NCI-H2107 treated with DMSO at 0.1 percent for 48 hours (cell line): ENCODE data around the gene CREB5.
"Not testable (repeated sequence)": the region's sequence is repeated elsewhere in the genome, so short reads cannot be mapped to it uniquely, and the experiment has no call there.

Source experiments
- DNase-seq: peaks from one replicate; lab custom pipeline; 2025; ENCODE audit not compliant: unreplicated experiment; lab: John Stamatoyannopoulos, UW

CREB5 gene

DNA sequence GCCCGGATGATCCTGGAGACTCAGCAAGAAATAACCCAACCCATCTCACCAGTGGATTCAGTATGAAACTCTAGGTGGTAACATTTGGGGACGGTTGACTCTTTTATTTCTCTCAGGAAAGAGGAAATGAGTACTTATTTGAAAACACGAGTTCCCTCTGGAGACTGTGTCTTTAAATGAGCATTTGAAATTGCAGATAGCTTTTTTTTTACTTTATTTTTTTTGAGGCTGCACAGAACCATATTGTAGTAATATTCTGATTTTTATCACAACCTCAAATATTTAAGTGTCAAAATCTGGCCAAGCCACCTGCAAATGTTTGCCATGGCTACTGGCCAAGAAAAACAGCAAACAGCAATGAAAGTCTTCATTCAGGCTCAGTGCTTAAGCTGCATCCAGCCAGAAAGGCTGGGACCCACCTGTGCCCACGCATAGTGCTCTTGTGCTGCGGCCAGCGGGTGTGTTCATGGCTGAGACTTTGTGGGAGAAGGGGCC, 160.8 kb downstream of the CREB5 start:
- peak; percentile 86 for DNase-seq

- DNase-seq, result peak; percentile 89
Measured at GRCh38 chr7:28573651-28574301, 161.5 kb downstream of the CREB5 start.

GRCh38 chr7:28575241-28575643, 162.9 kb downstream of the CREB5 start:
- DNase-seq, result no peak

DNA sequence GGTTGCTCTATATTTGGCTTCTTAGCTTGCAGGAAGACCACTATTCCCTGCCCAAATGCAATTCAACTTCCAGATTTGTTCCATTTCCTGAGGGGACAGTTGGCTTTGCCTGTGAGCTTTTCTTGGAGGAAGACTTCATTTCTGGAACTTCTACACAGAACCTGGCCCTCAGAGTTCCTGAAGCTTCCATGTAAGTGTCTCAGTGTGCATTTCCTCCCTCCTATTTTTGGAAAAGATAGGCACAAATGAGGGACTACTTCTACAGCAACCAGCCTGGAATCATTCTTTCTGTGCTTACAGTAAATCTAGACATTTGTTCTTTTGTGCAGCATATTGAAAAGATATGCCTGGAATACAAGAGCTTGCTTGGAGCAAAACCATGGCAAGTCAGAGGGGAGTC, 164.3 kb downstream of the CREB5 start:
- DNase-seq, result no peak

- no peak for DNase-seq
Measured at GRCh38 chr7:28579571-28579970, 167.3 kb downstream of the CREB5 start.

GRCh38 chr7:28580665-28581064, 168.3 kb downstream of the CREB5 start:
- DNase-seq, result no peak

DNA sequence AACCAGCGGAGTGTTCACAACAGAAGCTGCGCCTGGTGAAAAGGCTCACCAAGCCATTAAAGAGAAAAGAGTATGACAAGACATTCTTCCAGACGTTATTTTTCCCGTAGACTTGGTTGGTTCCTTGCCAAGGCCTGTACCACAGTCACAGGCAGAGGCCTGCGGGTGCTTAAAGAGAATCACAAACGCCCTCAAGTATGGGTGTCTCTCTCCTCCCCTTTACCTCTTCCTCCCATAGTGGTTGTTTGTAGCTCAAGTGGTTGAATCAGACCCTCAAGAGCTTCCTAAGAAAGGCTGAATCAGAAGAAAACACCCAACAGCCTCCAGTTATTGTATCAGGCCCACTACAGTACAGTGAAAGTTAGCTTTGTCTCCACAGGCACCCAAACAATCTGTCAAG, 169.0 kb downstream of the CREB5 start:
- DNase-seq, result no peak

DNA sequence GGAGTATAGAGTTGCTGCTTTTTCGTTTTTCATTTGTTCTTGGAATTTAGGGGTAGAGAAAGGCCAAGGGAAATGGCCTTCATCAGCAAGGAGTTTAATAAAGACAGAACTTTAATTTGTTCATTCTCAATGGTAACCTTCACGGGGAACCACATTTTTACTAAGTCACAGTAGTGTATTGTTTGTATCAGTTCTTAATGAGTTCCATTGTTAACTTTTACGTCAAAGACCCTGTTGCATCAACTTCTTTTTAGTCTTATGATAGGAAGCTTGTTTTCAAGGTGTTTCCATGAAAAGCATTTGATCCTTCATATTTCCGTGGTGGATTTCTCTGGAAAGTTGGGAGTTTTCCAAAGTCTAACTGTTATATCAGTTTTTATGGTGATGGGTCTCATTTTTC, 169.9 kb downstream of the CREB5 start:
- no peak for DNase-seq

- DNase-seq, result no peak
Measured at GRCh38 chr7:28584235-28584634, 171.9 kb downstream of the CREB5 start.

GRCh38 chr7:28586736-28587135, 174.4 kb downstream of the CREB5 start:
- DNase-seq, result no peak

DNA sequence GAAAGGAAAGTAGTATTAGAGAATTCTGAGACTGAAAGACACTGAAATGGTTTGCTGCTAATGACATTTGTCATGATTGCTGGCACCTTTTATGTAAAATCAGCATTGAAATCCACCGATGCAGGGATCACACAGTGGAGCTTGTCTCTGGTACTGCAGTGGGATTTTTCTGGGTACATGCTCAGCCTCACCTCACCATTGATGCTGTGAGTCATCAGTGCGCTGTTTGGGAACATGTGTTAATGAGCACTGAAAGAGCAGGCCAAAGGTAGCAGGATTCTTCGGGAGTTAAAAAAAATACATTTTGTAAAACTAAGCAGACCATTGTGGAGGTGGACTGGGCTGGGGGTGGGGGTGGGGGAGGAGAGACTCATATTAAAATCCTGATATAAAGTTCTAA, 174.9 kb downstream of the CREB5 start:
- DNase-seq, result no peak

- no peak for DNase-seq
Measured at GRCh38 chr7:28588602-28589001, 176.3 kb downstream of the CREB5 start.

GRCh38 chr7:28591041-28591674, 178.8 kb downstream of the CREB5 start:
- no peak for DNase-seq

DNA sequence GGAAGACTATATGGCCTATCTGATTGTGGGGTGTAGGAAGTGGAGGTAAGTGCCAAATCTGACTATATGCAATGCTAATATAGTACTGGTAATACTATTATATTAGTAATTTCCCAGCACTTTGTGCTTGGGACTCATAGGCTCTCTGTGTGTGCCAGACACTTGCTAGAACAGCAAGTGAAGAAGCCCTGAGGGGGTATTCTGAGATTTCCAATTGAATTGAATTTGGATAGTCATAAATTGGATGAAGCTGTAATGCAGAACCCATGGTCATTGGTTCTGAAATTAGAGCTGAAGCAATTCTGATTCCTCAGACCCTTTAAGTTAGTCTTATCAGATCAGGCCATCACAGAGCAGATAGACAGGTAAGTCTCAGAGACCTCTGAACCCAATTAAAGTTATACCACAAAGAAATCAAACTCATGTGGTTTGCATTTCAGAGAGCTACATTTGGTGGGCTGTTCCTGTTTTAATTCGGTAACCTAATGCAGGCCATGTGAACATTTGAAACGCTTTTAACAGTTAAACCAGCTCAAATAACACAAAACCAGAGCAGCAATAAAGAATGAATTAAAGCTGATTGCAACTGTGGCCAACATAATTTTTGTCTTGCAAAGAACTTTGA, 179.5 kb downstream of the CREB5 start:
- no peak for DNase-seq

- DNase-seq, result no peak
Measured at GRCh38 chr7:28592861-28593260, 180.5 kb downstream of the CREB5 start.

DNA sequence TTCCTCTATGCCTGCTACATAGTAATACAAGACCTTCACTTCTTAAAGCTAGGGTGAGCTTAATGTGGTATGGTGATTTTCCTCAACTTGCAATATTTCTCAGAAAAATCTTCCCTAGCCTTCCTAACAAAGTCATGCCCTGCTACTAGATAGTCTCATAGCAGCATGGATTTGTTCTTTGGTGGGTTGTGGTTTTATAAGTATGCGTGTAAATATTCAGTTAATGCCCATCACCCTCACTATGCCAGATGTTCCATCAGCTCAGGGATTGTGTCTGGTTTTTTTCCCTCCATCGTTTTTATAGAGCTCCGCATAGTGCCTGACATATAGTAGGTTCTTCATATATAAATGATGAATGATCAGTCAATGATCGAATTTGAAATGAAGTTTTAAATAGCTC, 182.8 kb downstream of the CREB5 start:
- DNase-seq, result no peak

GRCh38 chr7:28595801-28596200, 183.5 kb downstream of the CREB5 start:
- DNase-seq, result no peak

GRCh38 chr7:28596245-28596935, 184.1 kb downstream of the CREB5 start:
- DNase-seq, result no peak

DNA sequence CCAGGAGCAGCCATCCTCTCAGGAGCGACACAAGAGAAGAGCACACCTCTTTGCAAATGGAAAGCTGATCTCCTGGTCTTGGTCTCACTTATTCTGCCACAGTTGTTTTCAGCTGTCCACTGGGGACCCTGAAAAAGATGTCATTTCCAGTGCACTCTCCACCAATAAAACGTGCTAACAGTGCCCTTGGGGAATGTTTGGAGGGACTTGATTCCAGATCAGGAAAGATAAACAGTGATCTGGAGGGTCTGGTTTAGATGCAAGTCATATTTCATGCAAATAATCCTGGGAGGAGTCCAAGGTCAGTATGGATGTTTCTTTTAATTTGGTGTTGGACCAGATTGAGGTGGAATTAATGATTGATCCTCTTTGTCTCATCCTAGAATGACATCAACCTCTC, 185.0 kb downstream of the CREB5 start:
- DNase-seq, result no peak

DNA sequence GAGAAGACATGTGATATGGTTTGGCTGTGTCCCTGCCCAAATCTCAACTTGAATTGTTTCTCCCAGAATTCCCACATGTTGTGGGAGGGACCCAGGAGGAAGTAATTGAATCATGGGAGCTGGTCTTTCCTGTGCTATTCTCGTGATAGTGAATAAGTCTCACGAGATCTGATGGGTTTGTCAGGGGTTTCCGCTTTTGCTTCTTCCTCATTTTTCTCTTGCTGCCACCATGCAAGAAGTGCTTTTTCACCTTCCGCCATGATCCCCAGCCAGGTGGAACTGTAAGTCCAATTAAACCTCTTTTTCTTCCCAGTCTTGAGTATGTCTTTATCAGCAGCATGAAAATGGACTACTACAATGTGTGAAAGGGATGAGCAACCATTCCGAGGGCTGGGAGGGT, 185.7 kb downstream of the CREB5 start:
- DNase-seq, result not testable (repeated sequence)

- no peak for DNase-seq
Measured at GRCh38 chr7:28598586-28598985, 186.3 kb downstream of the CREB5 start.

DNA sequence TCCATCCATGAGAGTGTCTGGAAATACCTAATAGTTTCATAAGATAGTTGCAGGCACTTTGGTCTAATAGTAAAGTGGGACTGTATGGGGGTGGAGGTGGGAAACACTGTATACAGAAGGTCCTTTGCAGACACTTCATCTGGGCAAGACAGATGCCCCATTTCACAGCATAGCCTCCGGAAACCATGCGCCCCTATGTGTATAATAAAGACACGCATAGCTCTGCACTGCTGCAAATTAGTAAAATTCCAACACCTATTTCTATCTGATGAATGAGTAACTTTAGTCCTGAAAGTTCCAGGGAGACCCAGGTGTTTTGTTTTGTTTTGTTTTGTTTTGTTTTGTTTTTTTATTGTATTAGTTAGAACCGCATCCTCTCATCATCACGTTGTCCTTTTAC, 187.1 kb downstream of the CREB5 start:
- DNase-seq, result no peak
